Measurements from ENCODE around the gene CCDC85B. TPM values are rescaled to one million over a fixed set of nuclear protein-coding genes. Genes with fewer than 3 reads are reported as not detected.

CCDC85B gene
- total RNA-seq, 6 experiments from 2014 or later, result 78.9 to 112 (median 87.7) TPM

- H3K27me3 Mint-ChIP-seq (ENCODE audit: insufficient read depth), result peaks cover 21% of the 10 kb centered on the region
- peaks cover 46% of the 10 kb centered on the region for H3K4me1 Mint-ChIP-seq (ENCODE audit: low read depth)
- no peak for DNase-seq
- TF ChIP-seq CTCF (IDR thresholded peaks at IDR 0.05), result no peak
- peaks cover 26% of the 10 kb centered on the region for H3K36me3 Mint-ChIP-seq (ENCODE audit: low read depth)
- H3K4me3 Mint-ChIP-seq, result peak overlapping the region; percentile 92
- no peaks in the 10 kb centered on the region for H3K9me3 Mint-ChIP-seq
- peak overlapping the region; percentile 84 for H3K27ac Mint-ChIP-seq
Measured at GRCh38 chr11:65862941-65863888, 27.3 kb upstream of the CCDC85B start.

- H3K27ac Mint-ChIP-seq, result peak overlapping the region; percentile 57; the same call in 1 of the 2 replicates
- H3K4me3 Mint-ChIP-seq, result no peak overlapping the region; the same call in 1 of the 2 replicates
- peaks cover 19% of the 10 kb centered on the region for H3K27me3 Mint-ChIP-seq (ENCODE audit: insufficient read depth)
Measured at GRCh38 chr11:65863889-65864705, 26.4 kb upstream of the CCDC85B start.

GRCh38 chr11:65864706-65865471, 25.6 kb upstream of the CCDC85B start:
- Mint-ChIP-seq H3K4me3 (no peak overlapping the region; the same call in 1 of the 2 replicates), H3K36me3 (ENCODE audit: low read depth) (peaks cover 43% of the 10 kb centered on the region), H3K4me1 (ENCODE audit: low read depth) (peaks cover 43% of the 10 kb centered on the region), H3K27ac (peak overlapping the region; percentile 27), H3K9me3 (no peaks in the 10 kb centered on the region), H3K27me3 (ENCODE audit: insufficient read depth) (peaks cover 20% of the 10 kb centered on the region)
- no peak for DNase-seq
- TF ChIP-seq CTCF (IDR thresholded peaks at IDR 0.05), result no peak

More at GRCh38 chr11:65863889-65864705, 26.4 kb upstream of the CCDC85B start:
- H3K36me3 Mint-ChIP-seq (ENCODE audit: low read depth), result peaks cover 35% of the 10 kb centered on the region
- H3K9me3 Mint-ChIP-seq, result no peaks in the 10 kb centered on the region
- DNase-seq, result no peak
- peaks cover 40% of the 10 kb centered on the region for H3K4me1 Mint-ChIP-seq (ENCODE audit: low read depth)
- TF ChIP-seq CTCF (IDR thresholded peaks at IDR 0.05), result no peak

GRCh38 chr11:65865550-65866172, 24.8 kb upstream of the CCDC85B start:
- Mint-ChIP-seq H3K4me1 (ENCODE audit: low read depth) (peaks cover 47% of the 10 kb centered on the region), H3K36me3 (ENCODE audit: low read depth) (peaks cover 48% of the 10 kb centered on the region), H3K9me3 (no peaks in the 10 kb centered on the region), H3K27me3 (ENCODE audit: insufficient read depth) (peaks cover 24% of the 10 kb centered on the region), H3K4me3 (no peak overlapping the region; the same call in 1 of the 2 replicates), H3K27ac (peak overlapping the region; percentile 27; the same call in 1 of the 2 replicates)
- TF ChIP-seq CTCF (IDR thresholded peaks at IDR 0.05), result no peak
- no peak for DNase-seq
